ENCODE results near the gene BCL6.

The BCL6 gene

GRCh38 chr3:187738331-187739093 is 6.8 kb downstream of the BCL6 start:
- DNase-seq = peak; percentile 89

- no peak for DNase-seq
Observed at GRCh38 chr3:187738071-187738330, 7.3 kb downstream of the BCL6 start.

GRCh38 chr3:187737368-187738070 is 7.7 kb downstream of the BCL6 start:
- DNase-seq = peak; percentile 70

- DNase-seq = no peak
Observed at GRCh38 chr3:187737006-187737367, 8.3 kb downstream of the BCL6 start.

GRCh38 chr3:187736418-187736871 is 8.8 kb downstream of the BCL6 start:
- DNase-seq = peak; percentile 61

- no peak for DNase-seq
Observed at GRCh38 chr3:187735837-187736236, 9.4 kb downstream of the BCL6 start.

- DNase-seq = no peak
Observed at GRCh38 chr3:187735383-187735782, 9.9 kb downstream of the BCL6 start.

GRCh38 chr3:187734841-187735240 is 10.4 kb downstream of the BCL6 start:
- DNase-seq = no peak

- DNase-seq = no peak
Observed at GRCh38 chr3:187733371-187733770, 11.9 kb downstream of the BCL6 start.

- no peak for DNase-seq
Observed at GRCh38 chr3:187729598-187729997, 15.7 kb downstream of the BCL6 start.

GRCh38 chr3:187728940-187729583 is 16.2 kb downstream of the BCL6 start:
- DNase-seq = no peak

- no peak for DNase-seq
Observed at GRCh38 chr3:187728248-187728647, 17.0 kb downstream of the BCL6 start.

- DNase-seq = no peak
Observed at GRCh38 chr3:187726564-187726963, 18.7 kb downstream of the BCL6 start.

- DNase-seq = no peak
Observed at GRCh38 chr3:187725653-187726370, 19.5 kb downstream of the BCL6 start.

GRCh38 chr3:187725224-187725623 is 20.0 kb downstream of the BCL6 start:
- no peak for DNase-seq

- DNase-seq = no peak
Observed at GRCh38 chr3:187722206-187722612, 23.1 kb downstream of the BCL6 start.

GRCh38 chr3:187721055-187721454 is 24.2 kb downstream of the BCL6 start:
- no peak for DNase-seq

- DNase-seq = no peak
Observed at GRCh38 chr3:187720337-187720670, 25.0 kb downstream of the BCL6 start.

GRCh38 chr3:187719628-187720336 is 25.5 kb downstream of the BCL6 start:
- no peak for DNase-seq

- no peak for DNase-seq
Observed at GRCh38 chr3:187718802-187719201, 26.5 kb downstream of the BCL6 start.

GRCh38 chr3:187717572-187717971 is 27.7 kb downstream of the BCL6 start:
- no peak for DNase-seq

GRCh38 chr3:187714404-187714979 is 30.8 kb downstream of the BCL6 start:
- DNase-seq = peak; percentile 83

GRCh38 chr3:187713504-187713903 is 31.8 kb downstream of the BCL6 start:
- DNase-seq = peak; percentile 44

Measured in activated CD4-positive, alpha-beta T cell treated with anti-CD3 and anti-CD28 coated beads, Interleukin-10, Interleukin-2, amounts not matched to agents 100 ng/mL and 50 ng/mL, durations not matched to agents 16 hours and 8 hours (primary cell).